ENCODE measurements around the gene GPR32.
"Not testable (repeated sequence)": the region's sequence is repeated elsewhere in the genome, so short reads cannot be mapped to it uniquely, and the experiment has no call there.

The GPR32 gene

GRCh38 chr19:50749490-50749889, 20.8 kb upstream of the GPR32 start:
- DNase-seq: no peak

GRCh38 chr19:50750010-50750409, 20.3 kb upstream of the GPR32 start:
- DNase-seq: no peak

- no peak for DNase-seq
Observed at GRCh38 chr19:50753879-50754278, 16.4 kb upstream of the GPR32 start.

- DNase-seq: not testable (repeated sequence)
Observed at GRCh38 chr19:50756244-50756643, 14.0 kb upstream of the GPR32 start.

- not testable (repeated sequence) for DNase-seq
Observed at GRCh38 chr19:50757624-50758023, 12.6 kb upstream of the GPR32 start.

- not testable (repeated sequence) for DNase-seq
Observed at GRCh38 chr19:50759076-50759475, 11.2 kb upstream of the GPR32 start.

GRCh38 chr19:50759886-50760285, 10.4 kb upstream of the GPR32 start:
- no peak for DNase-seq

GRCh38 chr19:50761501-50761900, 8.8 kb upstream of the GPR32 start:
- not testable (repeated sequence) for DNase-seq

GRCh38 chr19:50763521-50763920, 6.7 kb upstream of the GPR32 start:
- DNase-seq: not testable (repeated sequence)

GRCh38 chr19:50764409-50764808, 5.9 kb upstream of the GPR32 start:
- no peak for DNase-seq

GRCh38 chr19:50766746-50767145, 3.5 kb upstream of the GPR32 start:
- not testable (repeated sequence) for DNase-seq

GRCh38 chr19:50767263-50767662, 3.0 kb upstream of the GPR32 start:
- not testable (repeated sequence) for DNase-seq

GRCh38 chr19:50768277-50768676, 2.0 kb upstream of the GPR32 start:
- DNase-seq: no peak

GRCh38 chr19:50770888-50771287, 624 bp downstream of the GPR32 start:
- DNase-seq: no peak

- no peak for DNase-seq
Observed at GRCh38 chr19:50772476-50772875, 2.2 kb downstream of the GPR32 start.

- DNase-seq: not testable (repeated sequence)
Observed at GRCh38 chr19:50772912-50773311, 2.6 kb downstream of the GPR32 start.

GRCh38 chr19:50773454-50773853, 3.2 kb downstream of the GPR32 start:
- DNase-seq: not testable (repeated sequence)

- DNase-seq: no peak
Observed at GRCh38 chr19:50776131-50776530, 5.9 kb downstream of the GPR32 start.

GRCh38 chr19:50777261-50777660, 7.0 kb downstream of the GPR32 start:
- no peak for DNase-seq

GRCh38 chr19:50777830-50778303, 7.6 kb downstream of the GPR32 start:
- DNase-seq: no peak

GRCh38 chr19:50778906-50779430, 8.7 kb downstream of the GPR32 start:
- DNase-seq: no peak

GRCh38 chr19:50779504-50780457, 9.5 kb downstream of the GPR32 start:
- no peak for DNase-seq

GRCh38 chr19:50780753-50781435, 10.6 kb downstream of the GPR32 start:
- DNase-seq: no peak

GRCh38 chr19:50783848-50784152, 13.5 kb downstream of the GPR32 start:
- DNase-seq: not testable (repeated sequence)

All from activated CD4-positive, CD25-positive, alpha-beta regulatory T cell treated with anti-CD3 and anti-CD28 coated beads, Interleukin-2, amount 50 U/mL, for 72 hours (primary cell).